GM10847 (cell line): Measurements from ENCODE around the gene SLC45A2.

ENCODE experiments used
- POLR2A ChIP-seq: IDR thresholded peaks from 2 replicates; pipeline ENCODE4 v1.6.1; 2011; ENCODE audit not compliant: insufficient read length; ENCODE audit errors: extremely low read depth

The SLC45A2 gene

GRCh38 chr5:33905381-33905780, 79.1 kb downstream of the SLC45A2 start:
- TF ChIP-seq POLR2A, result no peak

GRCh38 chr5:33903118-33903517, 81.4 kb downstream of the SLC45A2 start:
- no peak for TF ChIP-seq POLR2A

GRCh38 chr5:33901156-33901555, 83.3 kb downstream of the SLC45A2 start:
- no peak for TF ChIP-seq POLR2A
